Parathyroid adenoma (tissue), 2 donors: ENCODE measurements around the gene ARF6.

Source experiments
- H2AFZ ChIP-seq: fragments of 300-600 bp; sonication (generic); one replicate; pipeline ENCODE4 v1.7.0; 2017; ENCODE audit warnings: antibody characterized with exemption, mild to moderate bottlenecking
- H3K27ac ChIP-seq: fragments of 300-600 bp; sonication (generic); one replicate; pipeline ENCODE4 v1.7.0; 2017
- H3K27me3 ChIP-seq: fragments of 300-600 bp; sonication (generic); one replicate; pipeline ENCODE4 v1.7.0; 2017; ENCODE audit warnings: low read length; ENCODE audit not compliant: control insufficient read depth, insufficient read depth
- H3K36me3 ChIP-seq: fragments of 300-600 bp; sonication (generic); one replicate; pipeline ENCODE4 v1.7.0; 2017; ENCODE audit warnings: low read length; ENCODE audit not compliant: control insufficient read depth, insufficient read depth
- H3K4me1 ChIP-seq: fragments of 300-600 bp; sonication (generic); one replicate; pipeline ENCODE4 v1.7.0; 2017; ENCODE audit warnings: control low read depth
- H3K4me2 ChIP-seq: fragments of 300-600 bp; sonication (generic); one replicate; pipeline ENCODE4 v1.7.0; 2017; ENCODE audit warnings: low read length
- H3K4me3 ChIP-seq: fragments of 300-600 bp; sonication (generic); one replicate; pipeline ENCODE4 v1.7.0; 2017; ENCODE audit warnings: low read depth, low read length
- H3K79me2 ChIP-seq: fragments of 300-600 bp; sonication (generic); one replicate; pipeline ENCODE4 v1.7.0; 2017; ENCODE audit warnings: control low read depth
- H3K9ac ChIP-seq: fragments of 300-600 bp; sonication (generic); one replicate; pipeline ENCODE4 v1.7.0; 2017; ENCODE audit warnings: mild to moderate bottlenecking
- H3K9me3 ChIP-seq: fragments of 300-600 bp; sonication (generic); one replicate; pipeline ENCODE4 v1.7.0; 2017; ENCODE audit warnings: low read length; ENCODE audit not compliant: control insufficient read depth
- TF ChIP-seq, protein P1 (sequence below): fragments of 300-600 bp; sonication (generic); IDR thresholded peaks from one replicate; pipeline ENCODE4 v1.7.0; 2017; ENCODE audit warnings: antibody characterized with exemption, mild to moderate bottlenecking
- donor health status: primary hyperparathyroidism.

The ARF6 gene

DNA sequence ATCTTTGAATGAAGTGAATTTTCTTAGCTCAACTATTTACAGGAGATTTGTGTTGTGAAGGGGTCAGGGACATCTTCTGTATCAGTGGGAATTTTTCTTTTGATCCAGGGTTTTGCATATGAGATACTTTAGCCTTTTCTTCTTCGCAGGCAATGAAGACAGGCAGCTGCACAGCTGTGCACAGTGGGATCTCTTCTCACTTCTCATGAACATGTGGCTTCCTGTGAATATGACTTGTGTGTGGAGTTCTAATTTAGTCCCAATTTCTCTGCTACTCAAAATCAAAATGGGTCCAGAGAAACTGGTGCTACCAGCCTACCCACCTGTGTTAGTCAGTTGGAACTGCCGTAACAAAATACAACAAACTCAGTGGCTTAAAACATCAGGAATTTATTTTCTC, 37.8 kb downstream of the ARF6 start:
- Histone ChIP-seq H3K9ac (no peak overlapping the region), H3K27me3 (no peaks in the 10 kb centered on the region), H3K27ac (no peak overlapping the region), H3K79me2 (no peaks in the 10 kb centered on the region), H3K9me3 (no peaks in the 10 kb centered on the region), H3K4me1 (no peaks in the 10 kb centered on the region), H3K36me3 (no peaks in the 10 kb centered on the region), H3K4me3 (no peak overlapping the region), H2AFZ (no peak overlapping the region), H3K4me2 (no peak overlapping the region)
- TF ChIP-seq, protein P1, sequence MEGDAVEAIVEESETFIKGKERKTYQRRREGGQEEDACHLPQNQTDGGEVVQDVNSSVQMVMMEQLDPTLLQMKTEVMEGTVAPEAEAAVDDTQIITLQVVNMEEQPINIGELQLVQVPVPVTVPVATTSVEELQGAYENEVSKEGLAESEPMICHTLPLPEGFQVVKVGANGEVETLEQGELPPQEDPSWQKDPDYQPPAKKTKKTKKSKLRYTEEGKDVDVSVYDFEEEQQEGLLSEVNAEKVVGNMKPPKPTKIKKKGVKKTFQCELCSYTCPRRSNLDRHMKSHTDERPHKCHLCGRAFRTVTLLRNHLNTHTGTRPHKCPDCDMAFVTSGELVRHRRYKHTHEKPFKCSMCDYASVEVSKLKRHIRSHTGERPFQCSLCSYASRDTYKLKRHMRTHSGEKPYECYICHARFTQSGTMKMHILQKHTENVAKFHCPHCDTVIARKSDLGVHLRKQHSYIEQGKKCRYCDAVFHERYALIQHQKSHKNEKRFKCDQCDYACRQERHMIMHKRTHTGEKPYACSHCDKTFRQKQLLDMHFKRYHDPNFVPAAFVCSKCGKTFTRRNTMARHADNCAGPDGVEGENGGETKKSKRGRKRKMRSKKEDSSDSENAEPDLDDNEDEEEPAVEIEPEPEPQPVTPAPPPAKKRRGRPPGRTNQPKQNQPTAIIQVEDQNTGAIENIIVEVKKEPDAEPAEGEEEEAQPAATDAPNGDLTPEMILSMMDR = no peak

DNA sequence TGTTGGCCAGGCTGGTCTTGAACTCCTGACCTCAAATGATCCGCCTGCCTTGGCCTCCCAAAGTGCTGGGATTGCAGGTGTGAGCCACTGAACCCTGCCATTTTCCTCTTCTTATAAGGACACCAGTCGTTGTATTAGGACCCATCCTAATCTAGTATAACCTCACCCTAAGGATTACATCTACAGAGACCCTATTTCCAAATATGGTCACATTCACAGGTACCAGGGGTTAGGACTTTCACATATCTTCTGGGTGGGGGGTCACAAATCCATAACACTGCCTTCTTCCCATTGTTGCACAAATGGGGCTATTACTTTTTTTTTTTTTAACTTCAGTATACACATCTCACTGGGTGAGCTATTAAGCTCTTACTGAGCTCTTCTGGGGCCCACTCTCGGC, 38.6 kb downstream of the ARF6 start:
- Histone ChIP-seq H3K4me2 (no peak overlapping the region), H3K27ac (no peak overlapping the region), H2AFZ (no peak overlapping the region), H3K9me3 (no peaks in the 10 kb centered on the region), H3K36me3 (no peaks in the 10 kb centered on the region), H3K27me3 (no peaks in the 10 kb centered on the region), H3K79me2 (no peaks in the 10 kb centered on the region), H3K9ac (no peak overlapping the region), H3K4me3 (no peak overlapping the region), H3K4me1 (no peaks in the 10 kb centered on the region)
- TF ChIP-seq, protein P1 = no peak

GRCh38 chr14:49933128-49933527, 40.2 kb downstream of the ARF6 start:
- no peak overlapping the region for H3K27ac ChIP-seq
- H3K9ac ChIP-seq = no peak overlapping the region
- TF ChIP-seq, protein P1 = no peak
- no peak overlapping the region for H3K4me3 ChIP-seq
- H3K9me3 ChIP-seq = no peaks in the 10 kb centered on the region
- no peak overlapping the region for H2AFZ ChIP-seq
- H3K27me3 ChIP-seq = no peaks in the 10 kb centered on the region
- H3K79me2 ChIP-seq = no peaks in the 10 kb centered on the region
- H3K36me3 ChIP-seq = no peaks in the 10 kb centered on the region
- H3K4me2 ChIP-seq = no peak overlapping the region
- H3K4me1 ChIP-seq = no peaks in the 10 kb centered on the region

- H3K4me2 ChIP-seq = no peak overlapping the region
- H3K9ac ChIP-seq = no peak overlapping the region
- no peaks in the 10 kb centered on the region for H3K36me3 ChIP-seq
- H3K4me1 ChIP-seq = no peaks in the 10 kb centered on the region
- H3K27me3 ChIP-seq = no peaks in the 10 kb centered on the region
- H3K27ac ChIP-seq = no peak overlapping the region
- H2AFZ ChIP-seq = no peak overlapping the region
- no peaks in the 10 kb centered on the region for H3K79me2 ChIP-seq
- no peaks in the 10 kb centered on the region for H3K9me3 ChIP-seq
- TF ChIP-seq, protein P1 = no peak
- no peak overlapping the region for H3K4me3 ChIP-seq
Measured at GRCh38 chr14:49933704-49934103, 40.8 kb downstream of the ARF6 start.

GRCh38 chr14:49934646-49935045, 41.8 kb downstream of the ARF6 start:
- TF ChIP-seq, protein P1 = no peak
- Histone ChIP-seq H3K27me3 (no peaks in the 10 kb centered on the region), H3K27ac (no peak overlapping the region), H3K4me2 (no peak overlapping the region), H2AFZ (no peak overlapping the region), H3K9ac (no peak overlapping the region), H3K36me3 (no peaks in the 10 kb centered on the region), H3K4me1 (no peaks in the 10 kb centered on the region), H3K79me2 (no peaks in the 10 kb centered on the region), H3K4me3 (no peak overlapping the region), H3K9me3 (no peaks in the 10 kb centered on the region)
